ENCODE data around the gene GRID1.

GRCh38 chr10:86182150-86182549 lies 184.4 kb downstream of the GRID1 start:
- no peak for TF ChIP-seq CTCF (IDR thresholded peaks at IDR 0.05)
- no peak for TF ChIP-seq POLR2A (IDR thresholded peaks at IDR 0.05)

All from esophagus squamous epithelium (tissue), 4 donors.